ENCODE data around the gene KDM3B.
"Not testable (repeated sequence)": the region's sequence is repeated elsewhere in the genome, so short reads cannot be mapped to it uniquely, and the experiment has no call there.

The KDM3B gene

DNA sequence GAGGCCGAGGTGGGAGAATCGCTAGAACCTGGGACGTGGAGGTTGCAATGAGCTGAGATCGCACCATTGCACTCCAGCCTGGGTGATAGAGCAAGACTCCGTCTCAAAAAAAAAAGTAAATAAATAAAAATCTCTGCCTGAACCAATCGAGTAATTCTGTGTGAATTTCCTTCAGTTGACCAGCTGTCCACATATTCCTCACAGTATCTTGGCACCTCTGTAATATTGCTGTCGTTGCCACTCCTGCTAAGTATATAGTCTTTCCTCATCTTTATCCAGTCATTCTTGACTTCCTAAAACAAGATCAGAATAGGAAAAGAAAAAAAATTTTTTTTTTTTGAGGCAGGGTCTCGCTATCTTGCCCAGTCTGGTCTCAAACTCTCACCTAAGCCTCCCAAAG lies 29.9 kb downstream of the KDM3B start:
- DNase-seq (ENCODE audit: low read depth) = no peak
- no peak overlapping the region for H3K4me3 ChIP-seq (ENCODE audit: low read depth, low read length)
- TF ChIP-seq POLR2A (IDR thresholded peaks at IDR 0.05; ENCODE audit: extremely low read depth, insufficient read length) = no peak
- TF ChIP-seq MYC (IDR thresholded peaks at IDR 0.05; ENCODE audit: low read depth, low read length) = no peak
- TF ChIP-seq, protein P1, sequence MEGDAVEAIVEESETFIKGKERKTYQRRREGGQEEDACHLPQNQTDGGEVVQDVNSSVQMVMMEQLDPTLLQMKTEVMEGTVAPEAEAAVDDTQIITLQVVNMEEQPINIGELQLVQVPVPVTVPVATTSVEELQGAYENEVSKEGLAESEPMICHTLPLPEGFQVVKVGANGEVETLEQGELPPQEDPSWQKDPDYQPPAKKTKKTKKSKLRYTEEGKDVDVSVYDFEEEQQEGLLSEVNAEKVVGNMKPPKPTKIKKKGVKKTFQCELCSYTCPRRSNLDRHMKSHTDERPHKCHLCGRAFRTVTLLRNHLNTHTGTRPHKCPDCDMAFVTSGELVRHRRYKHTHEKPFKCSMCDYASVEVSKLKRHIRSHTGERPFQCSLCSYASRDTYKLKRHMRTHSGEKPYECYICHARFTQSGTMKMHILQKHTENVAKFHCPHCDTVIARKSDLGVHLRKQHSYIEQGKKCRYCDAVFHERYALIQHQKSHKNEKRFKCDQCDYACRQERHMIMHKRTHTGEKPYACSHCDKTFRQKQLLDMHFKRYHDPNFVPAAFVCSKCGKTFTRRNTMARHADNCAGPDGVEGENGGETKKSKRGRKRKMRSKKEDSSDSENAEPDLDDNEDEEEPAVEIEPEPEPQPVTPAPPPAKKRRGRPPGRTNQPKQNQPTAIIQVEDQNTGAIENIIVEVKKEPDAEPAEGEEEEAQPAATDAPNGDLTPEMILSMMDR (IDR thresholded peaks at IDR 0.05; ENCODE audit: low read depth, low read length) = no peak
- TF ChIP-seq, protein P2, sequence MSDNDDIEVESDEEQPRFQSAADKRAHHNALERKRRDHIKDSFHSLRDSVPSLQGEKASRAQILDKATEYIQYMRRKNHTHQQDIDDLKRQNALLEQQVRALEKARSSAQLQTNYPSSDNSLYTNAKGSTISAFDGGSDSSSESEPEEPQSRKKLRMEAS (IDR thresholded peaks at IDR 0.05; ENCODE audit: low read depth, low read length) = no peak

DNA sequence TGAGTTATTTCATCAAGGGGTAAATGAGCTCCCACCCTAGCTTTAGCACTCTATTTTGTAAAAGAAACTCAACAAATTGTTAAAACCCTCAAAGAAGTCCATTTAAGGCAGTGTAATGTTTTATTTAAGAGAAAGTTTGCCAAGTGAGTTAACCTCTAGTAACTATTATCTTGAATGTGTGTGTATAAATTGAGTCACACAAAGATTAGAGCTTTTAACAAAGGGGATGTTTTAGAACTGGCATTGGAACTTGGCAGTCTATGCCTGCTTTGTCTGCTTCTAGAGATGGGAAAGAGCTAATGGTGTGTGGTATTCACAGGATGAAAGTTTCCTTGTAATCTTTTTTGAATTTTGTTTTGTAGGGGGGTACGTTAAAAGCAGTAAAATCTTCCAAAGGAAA lies 33.2 kb downstream of the KDM3B start:
- DNase-seq (ENCODE audit: low read depth) = no peak
- TF ChIP-seq POLR2A (IDR thresholded peaks at IDR 0.05; ENCODE audit: extremely low read depth, insufficient read length) (no peak), MYC (IDR thresholded peaks at IDR 0.05; ENCODE audit: low read depth, low read length) (no peak)
- TF ChIP-seq, protein P1 (IDR thresholded peaks at IDR 0.05; ENCODE audit: low read depth, low read length) = no peak
- TF ChIP-seq, protein P2 (IDR thresholded peaks at IDR 0.05; ENCODE audit: low read depth, low read length) = no peak
- no peak overlapping the region for H3K4me3 ChIP-seq (ENCODE audit: low read depth, low read length)

DNA sequence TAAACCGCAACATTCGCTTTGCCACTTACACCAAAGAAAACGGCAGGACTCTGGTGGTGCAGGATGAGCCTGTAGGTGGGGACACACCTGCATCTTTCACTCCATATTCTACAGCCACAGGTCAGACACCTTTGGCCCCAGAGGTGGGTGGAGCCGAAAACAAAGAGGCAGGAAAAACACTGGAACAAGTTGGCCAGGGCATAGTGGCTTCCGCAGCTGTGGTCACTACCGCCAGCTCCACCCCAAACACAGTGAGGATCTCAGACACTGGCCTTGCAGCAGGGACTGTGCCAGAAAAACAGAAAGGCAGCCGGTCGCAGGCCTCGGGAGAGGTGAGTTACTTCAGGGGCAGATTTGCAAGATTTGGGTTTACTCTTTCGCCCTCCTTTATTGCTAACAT lies 33.8 kb downstream of the KDM3B start:
- TF ChIP-seq POLR2A (IDR thresholded peaks at IDR 0.05; ENCODE audit: extremely low read depth, insufficient read length) (no peak), MYC (IDR thresholded peaks at IDR 0.05; ENCODE audit: low read depth, low read length) (no peak)
- TF ChIP-seq, protein P2 (IDR thresholded peaks at IDR 0.05; ENCODE audit: low read depth, low read length) = no peak
- TF ChIP-seq, protein P1 (IDR thresholded peaks at IDR 0.05; ENCODE audit: low read depth, low read length) = no peak
- no peak overlapping the region for H3K4me3 ChIP-seq (ENCODE audit: low read depth, low read length)
- DNase-seq (ENCODE audit: low read depth) = no peak

DNA sequence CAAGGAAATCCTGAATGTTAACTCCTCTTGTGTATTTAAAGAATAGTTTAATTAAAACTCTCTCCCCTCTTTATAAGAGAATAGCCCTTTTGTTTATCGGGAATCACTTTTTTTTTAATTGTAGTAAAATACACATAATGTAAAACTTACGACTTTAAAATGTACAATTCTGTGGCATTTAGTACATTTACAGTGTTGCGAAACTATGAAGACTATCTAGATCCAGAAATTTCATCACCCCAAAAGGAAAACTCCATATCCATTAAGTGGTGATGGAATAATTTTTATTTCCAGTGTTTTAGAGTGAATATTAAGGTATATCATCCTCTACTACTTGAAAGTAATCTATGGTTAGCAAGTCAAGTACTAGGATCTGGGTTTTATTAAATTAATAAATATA lies 36.8 kb downstream of the KDM3B start:
- TF ChIP-seq, protein P2 (IDR thresholded peaks at IDR 0.05; ENCODE audit: low read depth, low read length) = no peak
- TF ChIP-seq, protein P1 (IDR thresholded peaks at IDR 0.05; ENCODE audit: low read depth, low read length) = no peak
- TF ChIP-seq POLR2A (IDR thresholded peaks at IDR 0.05; ENCODE audit: extremely low read depth, insufficient read length) (no peak), MYC (IDR thresholded peaks at IDR 0.05; ENCODE audit: low read depth, low read length) (no peak)
- no peak overlapping the region for H3K4me3 ChIP-seq (ENCODE audit: low read depth, low read length)
- DNase-seq (ENCODE audit: low read depth) = no peak

DNA sequence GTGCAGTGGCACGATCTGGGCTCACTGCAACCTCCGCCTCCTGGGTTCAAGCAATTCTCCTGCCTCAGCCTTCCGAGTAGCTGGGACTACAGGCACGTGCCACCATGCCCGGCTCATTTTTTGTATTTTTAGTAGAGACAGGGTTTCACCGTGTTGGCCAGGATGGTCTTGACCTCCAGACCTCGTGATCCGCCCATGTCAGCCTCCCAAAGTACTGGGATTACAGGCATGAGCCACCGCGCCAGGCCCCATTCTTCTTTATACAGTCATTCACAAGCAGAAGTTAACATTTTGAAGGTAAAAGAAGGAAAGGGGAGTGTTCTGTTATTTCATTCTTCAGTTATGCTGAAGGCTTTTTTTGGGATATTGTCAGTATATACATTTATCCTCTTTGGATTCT lies 37.4 kb downstream of the KDM3B start:
- not testable (repeated sequence) for DNase-seq (ENCODE audit: low read depth); H3K4me3 ChIP-seq (ENCODE audit: low read depth, low read length)

DNA sequence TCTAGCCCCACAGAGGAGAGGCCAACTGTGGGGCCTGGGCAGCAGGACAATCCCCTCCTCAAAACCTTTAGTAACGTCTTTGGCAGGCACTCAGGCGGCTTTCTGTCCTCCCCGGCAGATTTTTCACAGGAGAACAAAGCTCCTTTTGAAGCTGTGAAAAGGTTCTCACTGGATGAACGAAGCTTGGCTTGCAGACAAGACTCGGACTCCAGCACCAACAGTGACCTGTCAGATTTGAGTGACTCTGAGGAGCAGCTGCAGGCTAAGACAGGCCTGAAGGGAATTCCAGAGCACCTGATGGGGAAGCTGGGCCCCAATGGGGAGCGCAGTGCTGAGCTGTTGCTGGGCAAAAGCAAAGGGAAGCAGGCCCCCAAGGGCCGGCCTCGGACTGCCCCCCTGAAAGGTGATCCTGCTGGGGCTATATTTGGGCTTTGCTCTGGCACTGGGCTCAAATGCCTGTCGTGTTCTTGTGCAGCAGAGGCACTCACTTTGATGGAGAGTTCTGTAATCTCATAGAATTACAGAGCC lies 39.4 kb downstream of the KDM3B start:
- no peak overlapping the region for H3K4me3 ChIP-seq (ENCODE audit: low read depth, low read length)
- no peak for DNase-seq (ENCODE audit: low read depth)
- no peak for TF ChIP-seq MYC (IDR thresholded peaks at IDR 0.05; ENCODE audit: low read depth, low read length)
- no peak for TF ChIP-seq POLR2A (IDR thresholded peaks at IDR 0.05; ENCODE audit: extremely low read depth, insufficient read length)
- TF ChIP-seq, protein P1 (IDR thresholded peaks at IDR 0.05; ENCODE audit: low read depth, low read length) = no peak
- TF ChIP-seq, protein P2 (IDR thresholded peaks at IDR 0.05; ENCODE audit: low read depth, low read length) = no peak

Data from NB4 (cell line).